ENCODE data around the gene PPP1R7.

The PPP1R7 gene

GRCh38 chr2:241121008-241121407 lies 29.3 kb upstream of the PPP1R7 start:
- DNase-seq = no peak

GRCh38 chr2:241122376-241123002 lies 27.8 kb upstream of the PPP1R7 start:
- DNase-seq = no peak

GRCh38 chr2:241123816-241124536 lies 26.3 kb upstream of the PPP1R7 start:
- no peak for DNase-seq

GRCh38 chr2:241125626-241126025 lies 24.6 kb upstream of the PPP1R7 start:
- DNase-seq = no peak

GRCh38 chr2:241126201-241126611 lies 24.1 kb upstream of the PPP1R7 start:
- DNase-seq = no peak

- DNase-seq = no peak
These were observed 23.5 kb upstream of the PPP1R7 start for GRCh38 chr2:241126771-241127202.

- DNase-seq = no peak
These were observed 22.0 kb upstream of the PPP1R7 start for GRCh38 chr2:241128266-241128665.

- DNase-seq = peak; percentile 37
These were observed 21.0 kb upstream of the PPP1R7 start for GRCh38 chr2:241129086-241129871.

- DNase-seq = no peak
These were observed 20.0 kb upstream of the PPP1R7 start for GRCh38 chr2:241130316-241130715.

- DNase-seq = no peak
These were observed 18.7 kb upstream of the PPP1R7 start for GRCh38 chr2:241131531-241131930.

- DNase-seq = no peak
These were observed 17.5 kb upstream of the PPP1R7 start for GRCh38 chr2:241132538-241133435.

- DNase-seq = no peak
These were observed 16.8 kb upstream of the PPP1R7 start for GRCh38 chr2:241133436-241133820.

- no peak for DNase-seq
These were observed 15.6 kb upstream of the PPP1R7 start for GRCh38 chr2:241134711-241135110.

- no peak for DNase-seq
These were observed 14.5 kb upstream of the PPP1R7 start for GRCh38 chr2:241135737-241136136.

- no peak for DNase-seq
These were observed 14.1 kb upstream of the PPP1R7 start for GRCh38 chr2:241136191-241136590.

GRCh38 chr2:241136661-241137260 lies 13.5 kb upstream of the PPP1R7 start:
- DNase-seq = no peak

- DNase-seq = no peak
These were observed 12.7 kb upstream of the PPP1R7 start for GRCh38 chr2:241137276-241138190.

GRCh38 chr2:241138471-241138870 lies 11.8 kb upstream of the PPP1R7 start:
- no peak for DNase-seq

GRCh38 chr2:241139531-241140444 lies 10.5 kb upstream of the PPP1R7 start:
- DNase-seq = no peak

- no peak for DNase-seq
These were observed 9.8 kb upstream of the PPP1R7 start for GRCh38 chr2:241140445-241140840.
